WTC11 (cell line): ENCODE results near the gene MTF1.

Experiments
- ATF2 ChIP-seq: sonication (generic); formaldehyde crosslinking; IDR thresholded peaks from 2 replicates; pipeline ENCODE4 v1.8.1; 2022; ENCODE audit warnings: low read depth, missing genetic modification reagents, borderline replicate concordance
- ATF3 ChIP-seq: sonication (generic); formaldehyde crosslinking; conservative IDR thresholded peaks from 2 replicates; pipeline ENCODE4 v1.8.1; 2022; ENCODE audit warnings: mild to moderate bottlenecking, missing genetic modification reagents
- CTCF ChIP-seq: fragments of 200-600 bp; IDR thresholded peaks from 2 replicates; pipeline ENCODE4 v1.8.0; 2022; ENCODE audit warnings: antibody characterized with exemption
- E2F5 ChIP-seq: sonication (generic); formaldehyde crosslinking; IDR thresholded peaks from 2 replicates; pipeline ENCODE4 v1.8.1; 2022; ENCODE audit warnings: mild to moderate bottlenecking, moderate library complexity, missing genetic modification reagents
- ELF4 ChIP-seq: sonication (generic); formaldehyde crosslinking; IDR thresholded peaks from 2 replicates; pipeline ENCODE4 v1.8.1; 2022; ENCODE audit warnings: low read depth, mild to moderate bottlenecking, moderate library complexity, missing genetic modification reagents
- IRF2 ChIP-seq: sonication (generic); formaldehyde crosslinking; IDR thresholded peaks from 2 replicates; pipeline ENCODE4 v1.8.0; 2022; ENCODE audit warnings: low read depth, missing genetic modification reagents, borderline replicate concordance
- MAX ChIP-seq: sonication (generic); formaldehyde crosslinking; IDR thresholded peaks from 2 replicates; pipeline ENCODE4 v1.8.0; 2022; ENCODE audit warnings: mild to moderate bottlenecking, missing genetic modification reagents
- PRDM15 ChIP-seq: sonication (generic); formaldehyde crosslinking; IDR thresholded peaks from 2 replicates; pipeline ENCODE4 v1.8.0; 2022; ENCODE audit warnings: missing genetic modification reagents
- SP1 ChIP-seq: sonication (generic); formaldehyde crosslinking; conservative IDR thresholded peaks from 2 replicates; pipeline ENCODE4 v1.8.1; 2022; ENCODE audit warnings: missing genetic modification reagents
- ZNF219 ChIP-seq: sonication (generic); formaldehyde crosslinking; IDR thresholded peaks from 2 replicates; pipeline ENCODE4 v1.8.0; 2023; ENCODE audit warnings: missing genetic modification reagents, mild to moderate bottlenecking, borderline replicate concordance
- ZNF232 ChIP-seq: sonication (generic); formaldehyde crosslinking; IDR thresholded peaks from 2 replicates; pipeline ENCODE4 v1.8.0; 2022; ENCODE audit warnings: mild to moderate bottlenecking, missing genetic modification reagents

GRCh38 chr1:37794372-37795339 is 64.7 kb downstream of the MTF1 start:
- TF ChIP-seq ZNF219 (CRISPR knock-in tag) (no peak), SP1 (CRISPR knock-in tag) (no peak), CTCF (no peak), IRF2 (CRISPR knock-in tag) (no peak), MAX (CRISPR knock-in tag) (no peak), ATF2 (no peak), ATF3 (no peak), E2F5 (CRISPR knock-in tag) (no peak), ZNF232 (CRISPR knock-in tag) (no peak), PRDM15 (CRISPR knock-in tag) (no peak), ELF4 (no peak)
